HG03108 (cell line): ENCODE measurements around the gene TOR1AIP1.
A peak's percentile ranks its signal among the peaks of the same experiment; 100 is the strongest.
"Not testable (repeated sequence)": the region's sequence is repeated elsewhere in the genome, so short reads cannot be mapped to it uniquely, and the experiment has no call there.

Source experiments
- ATAC-seq: cut with Tn5 transposase; IDR thresholded peaks from one replicate; pipeline ENCODE4 v1.9.1; 2021; ENCODE audit warnings: moderate library complexity; ENCODE audit not compliant: unreplicated experiment

TOR1AIP1 gene

GRCh38 chr1:179937668-179938254 is 55.7 kb downstream of the TOR1AIP1 start:
- ATAC-seq = no peak

DNA sequence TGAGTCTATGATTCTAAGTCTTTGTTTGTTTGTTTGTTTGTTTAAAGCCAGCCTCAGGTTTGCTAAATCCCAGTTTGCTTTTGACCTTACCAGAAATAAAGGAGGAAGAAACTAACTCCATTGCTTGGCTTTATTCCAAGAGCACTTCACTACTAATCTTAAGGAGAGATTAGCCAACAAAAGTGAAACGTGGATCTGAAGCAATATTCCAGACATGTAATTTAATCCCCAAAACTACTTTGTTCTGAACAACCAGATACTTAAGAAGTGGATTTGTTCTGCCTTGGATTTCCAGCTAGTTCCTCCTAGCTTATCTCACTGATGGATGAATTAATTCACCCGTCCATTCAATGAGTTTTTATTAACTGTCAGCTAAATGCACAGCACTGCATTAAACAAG is 56.7 kb downstream of the TOR1AIP1 start:
- no peak for ATAC-seq

- ATAC-seq = no peak
Measured at GRCh38 chr1:179939941-179940340, 57.9 kb downstream of the TOR1AIP1 start.

- no peak for ATAC-seq
Measured at GRCh38 chr1:179941454-179941853, 59.4 kb downstream of the TOR1AIP1 start.

GRCh38 chr1:179950651-179951050 is 68.6 kb downstream of the TOR1AIP1 start:
- no peak for ATAC-seq

DNA sequence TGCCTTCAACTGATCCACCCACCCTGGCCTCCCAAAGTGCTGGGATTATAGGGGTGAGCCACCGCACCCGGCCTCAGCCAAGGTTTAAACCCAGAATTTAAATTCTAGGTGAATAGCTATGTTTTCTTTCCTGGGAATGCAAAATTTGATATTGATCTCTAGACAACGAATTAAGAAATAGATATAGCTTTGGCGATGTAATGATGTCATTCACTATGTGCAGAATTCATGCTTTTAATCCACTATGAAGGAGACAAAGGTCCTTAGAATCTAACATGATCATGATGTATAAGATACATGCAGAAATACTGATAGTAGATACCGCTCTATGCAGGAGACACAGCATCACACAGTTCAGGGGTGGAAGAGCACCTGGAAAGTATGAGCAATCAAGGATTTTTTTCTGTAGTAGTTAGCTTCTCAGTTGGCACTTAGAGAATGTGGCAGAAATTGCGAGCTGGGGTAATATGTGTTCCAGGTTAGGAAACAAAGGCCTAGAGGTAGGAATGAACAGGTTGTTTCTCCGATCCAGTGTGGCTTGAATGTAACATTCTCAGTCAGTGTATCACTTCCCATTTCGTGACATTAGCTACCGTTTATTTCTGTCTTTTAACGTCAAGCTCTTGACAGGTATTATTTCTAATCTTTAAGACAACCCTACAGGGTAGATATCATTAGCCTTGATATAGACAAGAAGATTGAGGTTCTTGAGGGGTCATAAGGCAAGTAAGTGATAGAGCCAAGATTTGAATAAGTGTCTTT is 69.5 kb downstream of the TOR1AIP1 start:
- no peak for ATAC-seq

- ATAC-seq = no peak
Measured at GRCh38 chr1:179952186-179952585, 70.1 kb downstream of the TOR1AIP1 start.

DNA sequence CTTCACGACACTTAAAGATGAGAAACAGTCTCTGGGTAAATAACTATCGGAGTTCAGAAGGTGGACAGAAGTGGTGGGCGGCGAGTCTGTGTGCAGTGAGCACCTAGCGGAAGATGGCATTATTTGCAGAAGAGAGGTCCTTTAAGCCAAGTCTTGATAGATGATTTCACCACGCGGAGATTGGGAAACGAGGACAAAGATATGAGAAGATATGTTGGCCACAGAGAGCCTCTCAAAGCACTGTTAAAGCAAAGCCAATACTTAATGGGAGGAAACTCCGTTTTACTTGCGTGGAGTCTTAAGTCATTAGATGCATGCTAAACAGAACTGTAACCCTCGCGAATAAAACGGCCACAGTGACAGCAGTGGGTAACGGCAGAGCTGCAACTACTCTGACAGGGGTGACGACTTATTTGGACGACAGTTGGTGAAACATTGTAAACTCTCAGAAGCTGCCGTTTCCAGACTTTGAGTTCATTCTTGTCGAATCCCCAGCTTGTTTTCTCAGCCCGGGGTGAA is 71.9 kb downstream of the TOR1AIP1 start:
- no peak for ATAC-seq

GRCh38 chr1:179954493-179955286 is 72.6 kb downstream of the TOR1AIP1 start, which contains the start of gene CEP350:
TSS of gene CEP350 (plus strand) at chr1:179954810. CDS start at chr1:179986182, 31,372 bp downstream.
- ATAC-seq = peak; percentile 90

- ATAC-seq = no peak
Measured at GRCh38 chr1:179955287-179955680, 73.2 kb downstream of the TOR1AIP1 start.

GRCh38 chr1:179955731-179956130 is 73.6 kb downstream of the TOR1AIP1 start:
- ATAC-seq = no peak

DNA sequence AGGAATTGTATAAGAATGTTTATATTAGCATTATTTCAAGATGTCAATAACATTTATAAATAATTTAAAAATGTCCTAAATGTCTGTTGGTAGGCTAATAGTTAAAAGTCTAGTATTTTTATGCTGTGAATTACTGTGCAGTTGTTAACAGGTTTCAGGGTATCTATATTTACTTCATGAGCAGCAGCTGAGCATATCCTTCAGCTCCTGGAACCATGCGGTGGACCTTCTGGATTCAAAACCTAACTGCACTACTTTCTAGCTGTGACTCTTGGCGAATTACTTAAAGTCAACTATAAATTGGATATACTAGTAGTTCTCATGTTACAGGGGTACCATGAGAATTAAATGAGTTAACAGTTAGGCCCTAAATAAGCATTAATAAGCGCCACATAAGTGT is 76.3 kb downstream of the TOR1AIP1 start:
- ATAC-seq = no peak

DNA sequence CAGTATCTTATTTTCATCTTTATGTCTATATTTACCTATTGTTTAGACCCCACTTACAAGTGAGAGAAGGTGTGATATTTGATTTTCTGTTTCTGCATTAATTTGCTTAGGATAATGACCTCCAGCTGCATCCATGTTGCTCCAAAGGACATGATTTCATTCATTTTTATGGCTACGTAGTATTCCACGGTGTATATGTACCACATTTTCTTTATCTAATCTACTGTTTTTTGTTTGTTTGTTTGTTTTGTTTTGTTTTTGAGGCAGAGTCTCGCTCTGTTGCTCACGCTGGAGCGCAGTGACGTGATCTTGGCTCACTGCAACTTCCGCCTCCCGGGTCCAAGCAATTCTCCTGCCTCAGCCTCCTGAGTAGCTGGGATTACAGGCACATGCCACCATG is 80.1 kb downstream of the TOR1AIP1 start:
- ATAC-seq = not testable (repeated sequence)

DNA sequence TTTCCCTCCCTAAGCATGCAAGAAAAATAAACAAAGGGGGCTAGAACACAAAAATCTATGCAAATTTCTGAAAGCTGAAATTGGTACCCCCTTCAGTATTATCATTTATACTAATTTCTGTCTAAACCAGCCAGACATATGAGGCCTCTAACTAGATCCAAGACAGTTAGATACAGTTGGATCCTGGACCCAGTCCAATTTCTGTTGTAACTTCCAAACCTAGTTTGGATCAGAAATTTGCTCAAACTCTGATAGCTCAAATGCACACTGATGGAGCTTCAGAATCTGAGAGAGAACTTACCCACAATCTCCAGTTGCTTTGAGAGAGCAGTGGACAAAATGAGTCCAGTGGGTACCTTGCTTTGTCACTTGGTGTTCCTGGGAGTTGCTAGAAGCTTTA is 84.5 kb downstream of the TOR1AIP1 start:
- ATAC-seq = no peak

GRCh38 chr1:179968284-179968993 is 86.4 kb downstream of the TOR1AIP1 start:
- no peak for ATAC-seq

DNA sequence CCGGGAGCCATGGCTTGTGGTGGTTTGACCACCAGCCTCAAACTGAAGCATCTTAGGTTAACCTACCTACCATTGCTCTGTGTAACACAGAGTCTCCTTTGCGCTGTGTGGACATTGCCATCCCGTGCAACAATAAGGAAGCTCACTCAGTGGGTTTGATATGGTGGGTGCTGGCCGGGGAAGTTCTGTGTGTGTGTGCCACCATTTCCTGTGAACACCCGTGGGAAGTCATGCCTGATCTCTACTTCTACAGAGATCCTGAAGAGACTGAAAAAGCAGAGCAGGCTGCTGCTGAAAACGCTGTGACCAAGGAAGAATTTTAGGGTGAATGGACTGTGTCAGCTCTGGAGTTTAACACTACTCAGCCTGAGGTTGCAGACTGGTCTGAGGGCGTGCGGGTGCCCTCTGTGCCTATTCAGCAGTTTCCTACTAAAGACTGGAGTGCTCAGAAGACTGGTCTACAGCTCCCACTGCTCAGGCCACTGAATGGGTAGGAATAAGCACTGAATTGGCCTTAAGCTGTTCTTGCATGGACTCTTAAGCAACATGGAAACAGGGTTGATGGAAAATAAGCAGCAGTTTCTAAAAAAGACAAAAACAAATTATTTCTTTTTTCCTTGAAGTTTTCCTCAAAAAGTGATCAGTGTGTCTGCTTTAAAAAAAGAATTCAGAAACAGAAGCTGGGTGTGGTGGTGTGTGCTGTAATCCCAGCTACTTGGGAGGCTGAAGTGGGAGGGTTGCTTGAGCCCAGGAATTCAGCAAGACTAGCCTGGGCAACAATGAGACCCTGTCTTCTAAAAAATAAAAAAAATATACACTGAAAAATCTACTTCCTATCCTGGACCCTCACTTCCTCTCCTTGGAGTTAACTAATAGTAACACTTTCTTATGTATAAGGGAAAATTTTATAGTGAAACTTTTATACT is 87.2 kb downstream of the TOR1AIP1 start:
- ATAC-seq = no peak
